Measurements from ENCODE around the gene LIN37. TPM values are rescaled to one million over a fixed set of nuclear protein-coding genes. Genes with fewer than 3 reads are reported as not detected.
A peak's percentile ranks its signal among the peaks of the same experiment; 100 is the strongest.

The LIN37 gene
- total and polyA plus RNA-seq, 12 donors = 4.0 to 29.4 (median 5.0) TPM

DNA sequence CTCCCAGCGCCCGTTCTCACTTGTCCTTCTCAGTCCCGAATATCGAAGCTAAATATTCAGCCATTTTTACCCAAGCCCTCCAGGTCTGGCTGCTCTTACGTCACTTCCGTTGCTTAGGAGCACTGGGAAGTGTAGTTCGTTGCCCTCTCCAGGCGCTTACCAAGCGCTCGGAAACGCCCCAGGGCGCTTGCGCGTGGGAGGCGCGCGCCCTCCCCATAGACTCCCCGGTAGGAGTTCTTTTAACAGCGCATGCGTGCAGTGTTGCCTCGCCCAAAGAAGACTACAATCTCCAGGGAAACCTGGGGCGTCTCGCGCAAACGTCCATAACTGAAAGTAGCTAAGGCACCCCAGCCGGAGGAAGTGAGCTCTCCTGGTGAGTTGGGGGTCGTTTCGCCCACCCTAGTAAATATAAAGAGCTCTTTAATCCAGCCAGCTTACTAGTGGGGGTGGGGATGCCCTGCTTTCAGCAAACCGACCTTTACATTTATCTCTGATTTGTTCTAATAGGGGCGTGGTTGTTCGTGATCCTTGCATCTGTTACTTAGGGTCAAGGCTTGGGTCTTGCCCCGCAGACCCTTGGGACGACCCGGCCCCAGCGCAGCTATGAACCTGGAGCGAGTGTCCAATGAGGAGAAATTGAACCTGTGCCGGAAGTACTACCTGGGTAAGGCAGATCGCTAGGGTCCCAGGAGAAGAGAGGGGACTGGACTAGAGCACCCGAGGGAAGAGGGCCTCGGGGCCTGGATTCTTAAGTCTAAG, 2.9 kb upstream of the LIN37 start, which contains the start of the genes PSENEN and U2AF1L4:
Gene PSENEN, plus strand, starts transcription at position 324 of the 759 bp plus-strand sequence. Its CDS starts 280 bp downstream, at position 604.
Gene U2AF1L4, minus strand, starts transcription at position 91 of the 759 bp plus-strand sequence. Its CDS starts 27 bp downstream, at position 64.
- peak within 1 kb of the TSS; percentile 97 to 100 (median 100) for H3K27ac ChIP-seq
- ATAC-seq = peak; percentile 81 to 92 (median 88)
- TF ChIP-seq, protein P1, sequence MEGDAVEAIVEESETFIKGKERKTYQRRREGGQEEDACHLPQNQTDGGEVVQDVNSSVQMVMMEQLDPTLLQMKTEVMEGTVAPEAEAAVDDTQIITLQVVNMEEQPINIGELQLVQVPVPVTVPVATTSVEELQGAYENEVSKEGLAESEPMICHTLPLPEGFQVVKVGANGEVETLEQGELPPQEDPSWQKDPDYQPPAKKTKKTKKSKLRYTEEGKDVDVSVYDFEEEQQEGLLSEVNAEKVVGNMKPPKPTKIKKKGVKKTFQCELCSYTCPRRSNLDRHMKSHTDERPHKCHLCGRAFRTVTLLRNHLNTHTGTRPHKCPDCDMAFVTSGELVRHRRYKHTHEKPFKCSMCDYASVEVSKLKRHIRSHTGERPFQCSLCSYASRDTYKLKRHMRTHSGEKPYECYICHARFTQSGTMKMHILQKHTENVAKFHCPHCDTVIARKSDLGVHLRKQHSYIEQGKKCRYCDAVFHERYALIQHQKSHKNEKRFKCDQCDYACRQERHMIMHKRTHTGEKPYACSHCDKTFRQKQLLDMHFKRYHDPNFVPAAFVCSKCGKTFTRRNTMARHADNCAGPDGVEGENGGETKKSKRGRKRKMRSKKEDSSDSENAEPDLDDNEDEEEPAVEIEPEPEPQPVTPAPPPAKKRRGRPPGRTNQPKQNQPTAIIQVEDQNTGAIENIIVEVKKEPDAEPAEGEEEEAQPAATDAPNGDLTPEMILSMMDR (IDR thresholded peaks at IDR 0.05) = no peak
- peak; percentile 95 to 98 for DNase-seq
- H3K9me3 ChIP-seq = no peaks in the 10 kb centered on the region
- intact Hi-C loops (cut with DNase I) = loop anchor here in 4 of 10 donors (2.0 to 10.0 kb wide), 4 partner anchors 27 to 189 kb away; partner anchors contain the start of genes LRFN3 (in 2 of the 4) and KMT2B (in 1 of the 4)
- peaks cover 7 to 79% (median 49%) of the 10 kb centered on the region in 9 donors for H3K4me1 ChIP-seq
- H3K36me3 ChIP-seq = peaks cover 0 to 12% (median 0%) of the 10 kb centered on the region in 9 donors
- no peaks in the 10 kb centered on the region for H3K27me3 ChIP-seq
- peak within 1 kb of the TSS; percentile 69 to 97 (median 84) for H3K4me3 ChIP-seq
- WGBS, 2 donors = 0 to 1% methylated on average over 40 of the region's 40 CpGs

- Histone ChIP-seq H3K27me3 (no peaks in the 10 kb centered on the region), H3K9me3 (no peaks in the 10 kb centered on the region), H3K4me1 (peaks cover 7 to 76% (median 46%) of the 10 kb centered on the region in 9 donors), H3K27ac (peak overlapping the region in 9 of 10 donors; percentile 23 to 100 (median 100)), H3K4me3 (peak overlapping the region; percentile 56 to 97 (median 84)), H3K36me3 (peaks cover 0 to 12% (median 0%) of the 10 kb centered on the region in 9 donors)
- TF ChIP-seq, protein P1 (IDR thresholded peaks at IDR 0.05) = no peak
- 1 to 13% methylated on average over 4 of the region's 4 CpGs for WGBS, 2 donors
- DNase-seq = no peak
- no peak for ATAC-seq
- intact Hi-C loops (cut with DNase I) = loop anchor here in 3 of 10 donors (5.0 to 10.0 kb wide), 2 partner anchors 186 to 189 kb away; partner anchors contain the start of gene LRFN3 (in 2 of the 3)
Measured at GRCh38 chr19:35746087-35746462, 2.3 kb upstream of the LIN37 start.

GRCh38 chr19:35746531-35746930, 1.8 kb upstream of the LIN37 start:
- Histone ChIP-seq H3K36me3 (peaks cover 0 to 13% (median 0%) of the 10 kb centered on the region in 9 donors), H3K27ac (peak overlapping the region in 2 of 10 donors; percentile 97 to 100), H3K4me3 (peak overlapping the region in 5 of 10 donors; percentile 69 to 86 (median 83)), H3K4me1 (peaks cover 7 to 71% (median 44%) of the 10 kb centered on the region in 9 donors), H3K27me3 (no peaks in the 10 kb centered on the region), H3K9me3 (no peaks in the 10 kb centered on the region)
- 86 to 90% methylated on average over 5 of the region's 5 CpGs for WGBS, 2 donors
- intact Hi-C loops (cut with DNase I) = loop anchor here in 3 of 10 donors (5.0 to 10.0 kb wide), 2 partner anchors 186 to 188 kb away; partner anchors contain the start of gene LRFN3 (in 2 of the 3)
- TF ChIP-seq, protein P1 (IDR thresholded peaks at IDR 0.05) = no peak
- ATAC-seq = no peak
- no peak for DNase-seq

DNA sequence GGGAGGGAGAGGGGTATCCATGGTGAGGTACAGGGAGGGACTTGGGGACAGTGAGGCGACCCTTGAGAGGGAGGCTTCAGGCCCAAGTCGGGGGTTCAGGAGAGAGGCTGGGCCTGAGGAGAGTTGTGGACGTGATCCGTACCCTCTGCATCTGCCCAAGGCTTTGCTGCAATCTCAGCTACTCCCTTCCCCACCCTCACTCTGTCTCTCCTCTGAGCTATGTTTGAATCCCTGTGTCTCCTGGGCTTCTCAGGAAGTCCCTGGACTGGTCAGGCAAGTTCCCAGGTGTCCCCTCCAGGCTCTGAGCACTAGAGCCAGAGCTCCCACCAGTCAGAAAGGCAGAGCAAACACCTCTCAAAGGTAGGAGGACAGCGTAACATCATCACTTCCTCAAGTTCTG, 1.8 kb downstream of the LIN37 start:
- DNase-seq (no peak), ATAC-seq (no peak)
- 91 to 95% methylated on average over 5 of the region's 5 CpGs for WGBS, 2 donors
- Histone ChIP-seq H3K9me3 (no peaks in the 10 kb centered on the region), H3K27me3 (peaks cover 0 to under 1% (median 0%) of the 10 kb centered on the region in 7 donors), H3K4me3 (no peak overlapping the region), H3K27ac (no peak overlapping the region), H3K4me1 (peaks cover 7 to 60% (median 37%) of the 10 kb centered on the region in 9 donors), H3K36me3 (peaks cover 0 to 35% (median 18%) of the 10 kb centered on the region in 9 donors)
- TF ChIP-seq, protein P1 (IDR thresholded peaks at IDR 0.05) = no peak
- intact Hi-C loops (cut with DNase I) = loop anchor here in 1 of 10 donors (5.0 kb wide), 1 partner anchor 33 kb away; the partner anchor contains the start of gene KMT2B
